H9 (cell line): ENCODE data around the gene CDCA7L. TPM values are rescaled to one million over a fixed set of nuclear protein-coding genes. Genes with fewer than 3 reads are reported as not detected.

ENCODE experiments used
- DNase-seq: peaks from one replicate; pipeline ENCODE4 v3.0.0-alpha.2; 2017
- H2AFZ ChIP-seq: one replicate; pipeline ENCODE4 v1.6.1; 2013; ENCODE audit warnings: mild to moderate bottlenecking, low read length, control low read depth, moderate library complexity
- H2AK5ac ChIP-seq: 2 replicates; pipeline ENCODE4 v1.6.1; 2013; ENCODE audit warnings: low read length, control low read depth, mixed read lengths; ENCODE audit not compliant: insufficient read length
- H2BK120ac ChIP-seq: one replicate; pipeline ENCODE4 v1.6.1; 2013; ENCODE audit warnings: low read depth, mild to moderate bottlenecking, low read length, control low read depth, inconsistent platforms; ENCODE audit not compliant: poor library complexity, severe bottlenecking
- H2BK12ac ChIP-seq: 2 replicates; pipeline ENCODE4 v1.6.1; 2013; ENCODE audit warnings: low read length, control low read depth, mixed read lengths, low read depth; ENCODE audit not compliant: insufficient read length
- H2BK15ac ChIP-seq: 2 replicates; pipeline ENCODE4 v1.6.1; 2013; ENCODE audit warnings: low read depth, low read length, control low read depth
- H2BK20ac ChIP-seq: one replicate; pipeline ENCODE4 v1.6.1; 2013; ENCODE audit warnings: low read depth, mild to moderate bottlenecking, low read length, control low read depth, inconsistent platforms; ENCODE audit not compliant: poor library complexity, severe bottlenecking
- H2BK5ac ChIP-seq: 2 replicates; pipeline ENCODE4 v1.6.1; 2013; ENCODE audit warnings: low read length, control low read depth, mixed read lengths; ENCODE audit not compliant: insufficient read length
- H3K14ac ChIP-seq: 2 replicates; pipeline ENCODE4 v1.6.1; 2013; ENCODE audit warnings: low read length, control low read depth; ENCODE audit not compliant: insufficient read depth
- H3K18ac ChIP-seq: 2 replicates; pipeline ENCODE4 v1.6.1; 2013; ENCODE audit warnings: low read depth, mild to moderate bottlenecking, mixed read lengths, low read length, control low read depth; ENCODE audit not compliant: insufficient read length
- H3K23ac ChIP-seq: 2 replicates; pipeline ENCODE4 v1.6.1; 2013; ENCODE audit warnings: low read length, control low read depth, mixed read lengths, low read depth; ENCODE audit not compliant: insufficient read length
- H3K23me2 ChIP-seq: 2 replicates; pipeline ENCODE4 v1.6.1; 2013; ENCODE audit warnings: low read depth, mild to moderate bottlenecking, mixed read lengths, low read length, control low read depth; ENCODE audit not compliant: insufficient read length, poor library complexity, severe bottlenecking
- H3K27ac ChIP-seq: 2 replicates; pipeline ENCODE4 v1.5.1; 2013; ENCODE audit warnings: low read length, control low read depth, mixed read lengths, low read depth; ENCODE audit not compliant: insufficient read length
- H3K27me3 ChIP-seq: 2 replicates; pipeline ENCODE4 v1.6.1; 2013; ENCODE audit warnings: low read length, control low read depth, inconsistent platforms; ENCODE audit not compliant: insufficient read depth
- H3K4ac ChIP-seq: 2 replicates; pipeline ENCODE4 v1.6.1; 2013; ENCODE audit warnings: low read depth, mild to moderate bottlenecking, control low read depth, inconsistent platforms, low read length, moderate library complexity
- H3K4me1 ChIP-seq: 2 replicates; pipeline ENCODE4 v1.6.1; 2013; ENCODE audit warnings: low read length, control low read depth, inconsistent platforms; ENCODE audit not compliant: insufficient read depth
- H3K4me2 ChIP-seq: 2 replicates; pipeline ENCODE4 v1.6.1; 2013; ENCODE audit warnings: low read length, control low read depth, mixed read lengths; ENCODE audit not compliant: insufficient read length, insufficient read depth
- H3K56ac ChIP-seq: 2 replicates; pipeline ENCODE4 v1.6.1; 2013; ENCODE audit warnings: low read depth, mild to moderate bottlenecking, mixed read lengths, low read length, control low read depth; ENCODE audit not compliant: insufficient read length
- H3K79me1 ChIP-seq: 2 replicates; pipeline ENCODE4 v1.6.1; 2013; ENCODE audit warnings: low read depth, mild to moderate bottlenecking, moderate library complexity, low read length, control low read depth, inconsistent platforms; ENCODE audit not compliant: insufficient read depth, poor library complexity, severe bottlenecking
- H3K79me2 ChIP-seq: 2 replicates; pipeline ENCODE4 v1.6.1; 2013; ENCODE audit warnings: low read length, control low read depth, inconsistent platforms; ENCODE audit not compliant: insufficient read depth
- H3K9ac ChIP-seq: 2 replicates; pipeline ENCODE4 v1.6.1; 2013; ENCODE audit warnings: low read length, control low read depth, mixed read lengths; ENCODE audit not compliant: insufficient read length; ENCODE audit errors: extremely low read depth
- H3K9me3 ChIP-seq: one replicate; pipeline ENCODE4 v1.6.1; 2013; ENCODE audit warnings: low read depth, low read length, inconsistent platforms; ENCODE audit not compliant: control insufficient read depth
- H3T11ph ChIP-seq: one replicate; pipeline ENCODE4 v1.6.1; 2013; ENCODE audit warnings: mild to moderate bottlenecking, low read length, control low read depth, inconsistent platforms
- H4K20me1 ChIP-seq: one replicate; pipeline ENCODE4 v1.6.1; 2013; ENCODE audit not compliant: control insufficient read depth, insufficient read length, insufficient read depth
- H4K5ac ChIP-seq: 2 replicates; pipeline ENCODE4 v1.6.1; 2013; ENCODE audit warnings: low read depth, mild to moderate bottlenecking, mixed read lengths, low read length, control low read depth; ENCODE audit not compliant: insufficient read length
- H4K8ac ChIP-seq: replicated peaks from 2 replicates; pipeline ENCODE4 v1.6.1; 2013; ENCODE audit warnings: low read length, control low read depth, mixed read lengths, low read depth; ENCODE audit not compliant: insufficient read length
- H4K91ac ChIP-seq: 2 replicates; pipeline ENCODE4 v1.6.1; 2013; ENCODE audit warnings: low read depth, mild to moderate bottlenecking, moderate library complexity, mixed read lengths, low read length, control low read depth; ENCODE audit not compliant: insufficient read length
- H3K27ac Mint-ChIP-seq, 3 experiments: 2 replicates in 2 of 3; 3 replicates in 1 of 3; pipeline ENCODE4 v1.8.0; 2020 to 2021; ENCODE audit warnings: mixed read lengths in 3 of 3, mild to moderate bottlenecking in 1 of 3, moderate library complexity in 1 of 3
- H3K27me3 Mint-ChIP-seq: 2 replicates; pipeline ENCODE4 v1.8.0; 2021; ENCODE audit warnings: low read depth, mild to moderate bottlenecking, moderate library complexity, mixed read lengths
- H3K36me3 Mint-ChIP-seq, 3 experiments: 2 replicates in 2 of 3; 3 replicates in 1 of 3; pipeline ENCODE4 v1.8.0; 2020 to 2021; ENCODE audit warnings: low read depth in 3 of 3, mixed read lengths in 3 of 3; ENCODE audit not compliant: insufficient read depth in 1 of 3
- H3K4me1 Mint-ChIP-seq, 2 experiments: 2 replicates each; pipeline ENCODE4 v1.8.0; 2020; ENCODE audit warnings: mixed read lengths in 2 of 2
- H3K4me3 Mint-ChIP-seq, 2 experiments: 2 replicates in 1 of 2; 3 replicates in 1 of 2; pipeline ENCODE4 v1.8.0; 2020 to 2021; ENCODE audit warnings: mild to moderate bottlenecking in 2 of 2, mixed read lengths in 2 of 2, moderate library complexity in 1 of 2
- H3K9me3 Mint-ChIP-seq, 2 experiments: 2 replicates in 1 of 2; 3 replicates in 1 of 2; pipeline ENCODE4 v1.8.0; 2020; ENCODE audit warnings: mild to moderate bottlenecking in 2 of 2, mixed read lengths in 2 of 2, moderate library complexity in 1 of 2
- CTCF ChIP-seq: fragments of 200-600 bp; sonication (generic); conservative IDR thresholded peaks from 3 replicates; pipeline ENCODE4 v1.8.0; 2021; ENCODE audit warnings: antibody characterized with exemption, mild to moderate bottlenecking
- WGBS: extraction: QIAGEN DNeasy Blood & Tissue Kit; methylation state at CpG from one replicate; pipeline ENCODE4 v1.1.7; 2013; ENCODE audit warnings: missing lambda C conversion rate, low lambda C conversion rate, mixed read lengths; ENCODE audit not compliant: insufficient read length; ENCODE audit errors: extremely low coverage; 5-methylcytosine and 5-hydroxymethylcytosine counted together
- total RNA-seq: library from RNA; stranded (reverse); gene quantifications from 2 replicates; pipeline ENCODE4 v1.2.1, GENCODE V29; 2021

Gene CDCA7L
- total RNA-seq, 1 experiment from 2014 or later, result 104 TPM

- H3K4me1 Mint-ChIP-seq, result peaks cover 24 to 30% of the 10 kb centered on the region in 2 experiments
- no peak overlapping the region for H2AK5ac ChIP-seq
- H3T11ph ChIP-seq, result no peak overlapping the region
- no peak overlapping the region for H3K27ac ChIP-seq
- H3K4me1 ChIP-seq, result peaks cover 2% of the 10 kb centered on the region; the same call in 1 of the 2 replicates
- no peaks in the 10 kb centered on the region for H3K23me2 ChIP-seq
- no peak overlapping the region for H2BK20ac ChIP-seq
- no peak overlapping the region for H3K4me3 Mint-ChIP-seq
- no peak overlapping the region for H3K4me2 ChIP-seq
- H3K9ac ChIP-seq, result no peak overlapping the region
- peak overlapping the region in 2 of 3 experiments; percentile 24 to 41; a peak in 4 of 7 replicates for H3K27ac Mint-ChIP-seq
- no peaks in the 10 kb centered on the region for H3K27me3 ChIP-seq
- peaks cover 41 to 58% (median 52%) of the 10 kb centered on the region in 3 experiments for H3K36me3 Mint-ChIP-seq
- H4K91ac ChIP-seq, result no peak overlapping the region
- no peak overlapping the region for H2BK120ac ChIP-seq
- H4K20me1 ChIP-seq, result no peaks in the 10 kb centered on the region
- no peak overlapping the region for H2BK12ac ChIP-seq
- no peak overlapping the region for H3K18ac ChIP-seq
- no peak overlapping the region for H4K5ac ChIP-seq
- no peak overlapping the region for H3K23ac ChIP-seq
- no peak overlapping the region for H3K56ac ChIP-seq
- no CpG with 5 or more reads among the region's 3 CpGs for WGBS
- H2AFZ ChIP-seq, result no peak overlapping the region
- H3K27me3 Mint-ChIP-seq, result no peaks in the 10 kb centered on the region
- no peak overlapping the region for H3K14ac ChIP-seq
- no peak overlapping the region for H2BK5ac ChIP-seq
- no peak for TF ChIP-seq CTCF
- H3K4ac ChIP-seq, result no peak overlapping the region
- no peak for DNase-seq
- no peak overlapping the region for H2BK15ac ChIP-seq
- no peaks in the 10 kb centered on the region for H3K9me3 ChIP-seq
- no peak overlapping the region for H4K8ac ChIP-seq
- no peaks in the 10 kb centered on the region for H3K9me3 Mint-ChIP-seq
- peaks cover 8% of the 10 kb centered on the region; the same call in 1 of the 2 replicates for H3K79me2 ChIP-seq
- H3K79me1 ChIP-seq, result peaks cover 3% of the 10 kb centered on the region
These were observed 30.6 kb downstream of the CDCA7L start for GRCh38 chr7:21915140-21915539.
